Fibroblast of mammary gland (primary cell): Measurements from ENCODE around the gene GRM5.
A peak's percentile ranks its signal among the peaks of the same experiment; 100 is the strongest.
"Not testable (repeated sequence)": the region's sequence is repeated elsewhere in the genome, so short reads cannot be mapped to it uniquely, and the experiment has no call there.

ENCODE experiments used
- DNase-seq: peaks from one replicate; pipeline ENCODE4 v3.0.0-alpha.2; 2010; ENCODE audit warnings: low read depth
- H3K4me3 ChIP-seq: 2 replicates; pipeline ENCODE4 v1.5.1; 2011; ENCODE audit warnings: low read depth, mild to moderate bottlenecking, low read length, moderate library complexity; ENCODE audit not compliant: control insufficient read depth
- CTCF ChIP-seq: conservative IDR thresholded peaks from 2 replicates; pipeline ENCODE4 v1.5.1; 2011; ENCODE audit warnings: low read depth, low read length, inconsistent platforms; ENCODE audit not compliant: control insufficient read depth, insufficient read depth

GRM5 gene

GRCh38 chr11:88469561-88470225, 596.1 kb downstream of the GRM5 start:
- DNase-seq = no peak
- TF ChIP-seq CTCF = no peak
- no peak overlapping the region for H3K4me3 ChIP-seq

GRCh38 chr11:88464528-88464927, 601.3 kb downstream of the GRM5 start:
- H3K4me3 ChIP-seq = no peak overlapping the region
- no peak for TF ChIP-seq CTCF
- no peak for DNase-seq

- H3K4me3 ChIP-seq, DNase-seq: not testable (repeated sequence)
Measured at GRCh38 chr11:88463301-88463700, 602.5 kb downstream of the GRM5 start.

DNA sequence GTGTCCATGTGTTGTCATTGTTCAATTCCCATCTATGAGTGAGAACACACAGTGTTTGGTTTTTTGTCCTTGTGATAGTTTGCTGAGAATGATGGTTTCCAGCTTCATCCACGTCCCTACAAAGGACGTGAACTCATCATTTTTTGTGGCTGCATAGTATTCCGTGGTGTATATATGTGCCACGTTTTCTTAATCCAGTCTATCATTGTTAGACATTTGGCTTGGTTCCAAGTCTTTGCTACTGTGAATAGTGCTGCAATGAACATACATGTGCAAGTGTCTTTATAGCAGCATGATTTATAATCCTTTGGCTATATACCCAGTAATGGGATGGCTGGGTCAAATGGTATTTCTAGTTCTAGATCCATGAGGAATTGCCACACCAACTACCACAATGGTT, 607.7 kb downstream of the GRM5 start:
- DNase-seq = not testable (repeated sequence)

GRCh38 chr11:88455974-88456373, 609.8 kb downstream of the GRM5 start:
- no peak for TF ChIP-seq CTCF
- no peak for DNase-seq
- H3K4me3 ChIP-seq = no peak overlapping the region

More for the DNA sequence above, 607.7 kb downstream of the GRM5 start:
- not testable (repeated sequence) for H3K4me3 ChIP-seq

GRCh38 chr11:88454881-88455280, 610.9 kb downstream of the GRM5 start:
- H3K4me3 ChIP-seq = no peak overlapping the region
- DNase-seq = peak; percentile 85
- no peak for TF ChIP-seq CTCF
